Hematopoietic multipotent progenitor cell treated with erythropoietin and hydrocortisone succinate and interleukin-3 and kit ligand, for 17 days (in vitro differentiated cells): ENCODE measurements around the gene ARPIN.
"Not testable (repeated sequence)": the region's sequence is repeated elsewhere in the genome, so short reads cannot be mapped to it uniquely, and the experiment has no call there.

ENCODE experiments used
- DNase-seq: peaks from one replicate; pipeline ENCODE4 v3.0.0-alpha.2; 2015; ENCODE audit warnings: low spot score

The ARPIN gene

GRCh38 chr15:89912674-89913396 lies at the start of gene ARPIN:
Gene ARPIN, minus strand, starts transcription at chr15:89912952. Its CDS starts 117 bp downstream, at chr15:89912835.
- DNase-seq = no peak

DNA sequence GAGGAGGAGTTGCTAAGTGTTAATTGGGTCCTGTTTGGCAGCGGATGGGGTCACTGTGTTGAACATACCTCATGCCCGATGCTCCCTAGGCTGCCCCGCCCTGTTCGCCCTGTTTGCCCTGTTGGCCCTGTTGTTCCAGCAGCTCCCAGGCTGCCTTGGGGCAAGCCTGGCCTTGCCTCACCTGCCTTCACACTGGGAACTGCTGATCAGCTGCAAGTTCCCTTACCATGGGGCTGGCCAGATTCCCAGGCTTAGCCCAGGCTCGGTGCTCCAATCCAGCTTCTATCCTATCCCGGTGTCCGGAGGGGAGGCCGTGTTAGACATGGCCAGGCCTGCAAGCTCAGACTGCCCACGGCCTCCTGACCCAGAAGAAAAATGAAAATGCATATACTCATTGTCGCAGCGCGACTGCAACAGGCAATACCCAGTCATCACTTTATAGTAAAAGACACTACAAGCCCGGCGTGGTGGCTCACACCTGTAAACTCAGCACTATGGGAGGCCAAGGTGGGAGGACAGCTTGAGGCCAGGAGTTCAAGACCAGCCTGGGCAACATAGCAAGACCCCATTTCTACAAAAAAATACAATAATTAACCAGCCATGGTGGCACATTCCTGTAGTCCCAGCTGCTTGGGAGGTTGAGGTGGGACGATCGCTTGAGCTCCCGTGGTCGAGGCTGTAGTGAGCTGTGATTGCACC lies 45.5 kb upstream of the ARPIN start:
- DNase-seq = no peak

- DNase-seq = not testable (repeated sequence)
Measured at GRCh38 chr15:89955449-89955998, 42.8 kb upstream of the ARPIN start.

DNA sequence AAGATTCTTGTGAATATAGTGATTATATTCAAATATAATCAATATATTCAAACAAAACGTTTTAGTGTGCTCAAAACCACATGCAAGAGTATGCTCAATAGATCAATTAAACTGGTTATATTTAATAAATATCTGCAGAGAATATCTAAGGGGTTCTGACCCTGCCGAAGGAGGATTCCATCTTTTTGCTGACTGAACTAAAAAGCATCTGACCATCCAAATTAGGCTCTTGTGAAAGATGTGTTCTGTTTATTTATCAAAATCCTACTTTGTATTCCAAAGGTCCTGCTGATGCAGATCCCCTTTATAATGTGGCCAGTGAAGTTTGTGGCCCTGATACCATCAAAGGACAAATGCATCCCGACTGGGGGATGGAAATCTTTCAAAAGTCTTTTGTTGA lies 41.8 kb upstream of the ARPIN start:
- no peak for DNase-seq

DNA sequence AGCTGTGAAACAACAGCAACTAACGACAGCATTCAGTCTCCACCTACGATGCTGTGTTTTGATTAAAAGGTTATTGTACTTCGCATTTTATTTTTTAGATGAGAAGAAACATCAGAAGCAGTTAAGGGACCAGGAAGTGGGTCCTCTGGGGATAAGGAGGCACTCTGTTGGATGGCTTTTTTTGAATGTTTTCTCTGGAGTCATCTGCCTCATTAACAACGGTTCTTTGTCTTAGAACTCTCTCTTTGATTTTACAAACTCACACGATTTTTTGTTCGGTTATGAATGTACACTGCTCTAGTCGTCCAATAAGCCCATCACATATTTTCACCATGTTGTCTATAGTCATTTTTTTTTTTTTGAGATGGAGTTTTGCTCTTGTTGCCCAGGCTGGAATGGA lies 36.0 kb upstream of the ARPIN start:
- DNase-seq = no peak

GRCh38 chr15:89947385-89947784 lies 34.6 kb upstream of the ARPIN start:
- no peak for DNase-seq

DNA sequence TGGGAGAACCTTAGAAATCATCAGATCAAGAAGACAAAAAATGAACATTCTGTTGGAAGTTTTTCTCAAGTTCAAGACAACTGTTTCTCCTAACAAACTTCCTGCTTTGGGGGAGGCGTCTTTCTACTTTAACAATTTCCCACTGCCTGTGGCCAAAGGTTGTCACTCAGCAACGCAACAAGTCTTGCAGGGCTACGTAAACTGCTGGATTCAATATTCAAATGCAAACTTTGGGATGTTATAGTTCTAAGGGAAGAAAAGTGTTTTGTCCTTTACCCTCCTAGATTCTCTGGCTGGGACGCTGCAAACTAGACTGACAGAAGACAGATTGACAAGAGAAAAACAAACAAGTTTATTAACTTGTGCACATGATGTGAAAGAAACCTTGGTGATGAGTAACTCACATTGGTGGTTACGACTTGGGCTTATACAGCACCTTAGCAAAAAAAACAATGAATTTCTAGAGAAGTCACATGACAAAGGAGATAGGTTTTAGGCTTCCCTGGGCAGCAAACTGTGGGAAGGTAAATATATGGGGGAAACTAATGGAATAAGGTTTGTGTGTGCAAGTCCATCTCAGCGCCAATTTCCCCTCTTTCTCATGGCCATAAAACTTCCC lies 34.0 kb upstream of the ARPIN start:
- DNase-seq = no peak

DNA sequence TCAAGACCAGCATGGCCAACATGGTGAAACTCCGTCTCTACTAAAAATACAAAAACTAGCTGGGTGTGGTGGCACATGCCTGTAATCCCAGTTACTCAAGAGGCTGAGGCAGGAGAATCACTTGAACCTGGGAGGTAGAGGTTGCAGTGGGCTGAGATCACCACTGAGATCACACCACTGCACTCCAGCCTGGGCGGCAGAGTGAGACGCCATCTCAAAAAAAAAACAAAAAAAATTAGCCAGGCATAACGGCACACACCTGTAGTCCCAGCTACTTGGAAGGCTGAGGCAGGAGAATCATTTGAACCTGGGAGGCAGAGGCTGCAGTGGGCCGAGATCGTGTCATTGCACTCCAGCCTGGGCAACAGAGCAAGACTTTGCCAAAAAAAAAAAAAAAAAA lies 31.0 kb upstream of the ARPIN start:
- not testable (repeated sequence) for DNase-seq

GRCh38 chr15:89939910-89940309 lies 27.2 kb upstream of the ARPIN start:
- no peak for DNase-seq

DNA sequence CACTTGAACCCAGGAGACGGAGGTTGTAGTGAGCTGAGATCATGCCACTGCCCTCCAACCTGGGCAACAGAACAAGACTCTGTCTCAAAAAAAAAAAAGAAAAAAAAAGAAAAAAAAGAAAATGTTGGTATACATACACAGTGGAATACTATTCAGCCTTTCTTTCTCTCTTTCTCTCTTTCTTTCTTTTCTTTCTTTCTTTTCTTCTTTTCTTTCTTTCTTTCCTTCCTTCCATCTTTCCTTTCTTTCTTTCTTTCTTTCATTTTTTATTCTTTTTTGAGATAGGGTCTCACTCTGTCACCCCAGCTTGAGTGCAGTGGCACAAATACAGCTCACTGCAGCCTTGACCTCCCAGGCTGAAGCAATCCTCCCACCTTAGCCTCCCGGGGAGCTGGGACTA lies 26.6 kb upstream of the ARPIN start:
- not testable (repeated sequence) for DNase-seq

DNA sequence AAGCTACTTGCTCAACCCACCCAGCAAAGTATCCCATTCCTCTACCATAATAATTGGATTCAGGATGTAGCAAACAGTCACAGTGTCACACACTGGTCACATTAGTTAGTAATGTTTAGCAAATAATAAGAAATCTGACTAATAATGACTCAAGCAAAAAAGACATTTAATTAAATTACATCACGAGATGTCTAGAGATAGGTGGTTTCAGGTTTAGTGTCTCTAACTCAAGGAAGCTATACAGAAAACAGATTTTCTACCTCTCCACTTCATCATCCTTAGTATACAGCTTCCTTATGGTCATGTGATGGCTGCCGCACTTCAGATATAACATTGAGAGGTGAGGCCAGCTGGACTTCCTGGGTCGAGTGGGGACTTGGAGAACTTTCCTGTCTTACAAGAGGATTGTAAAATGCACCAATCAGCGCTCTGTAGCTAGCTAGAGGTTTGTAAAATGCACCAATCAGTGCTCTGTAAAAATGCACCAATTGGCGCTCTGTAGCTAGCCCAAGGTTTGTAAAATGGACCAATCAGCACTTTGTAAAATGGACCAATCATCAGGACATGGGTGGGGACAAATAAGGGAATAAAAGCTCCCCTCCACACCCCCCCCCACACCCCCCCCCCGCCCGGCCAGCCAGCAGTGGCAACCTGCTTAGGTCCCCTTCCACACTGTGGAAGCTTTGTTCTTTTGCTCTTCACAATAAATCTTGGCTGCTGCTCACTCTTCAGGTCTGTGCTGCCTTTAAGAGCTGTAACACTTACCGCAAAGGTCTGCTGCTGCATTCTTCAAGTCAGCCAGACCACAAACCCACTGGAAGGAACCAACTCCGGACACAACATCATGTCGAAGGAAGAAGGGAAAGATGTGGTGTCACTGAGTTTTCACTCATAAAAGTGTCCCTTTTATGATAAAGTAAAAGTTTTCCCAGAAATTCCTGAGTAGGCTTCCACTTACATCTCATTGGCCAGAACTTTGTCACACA lies 24.9 kb upstream of the ARPIN start:
- DNase-seq = no peak

DNA sequence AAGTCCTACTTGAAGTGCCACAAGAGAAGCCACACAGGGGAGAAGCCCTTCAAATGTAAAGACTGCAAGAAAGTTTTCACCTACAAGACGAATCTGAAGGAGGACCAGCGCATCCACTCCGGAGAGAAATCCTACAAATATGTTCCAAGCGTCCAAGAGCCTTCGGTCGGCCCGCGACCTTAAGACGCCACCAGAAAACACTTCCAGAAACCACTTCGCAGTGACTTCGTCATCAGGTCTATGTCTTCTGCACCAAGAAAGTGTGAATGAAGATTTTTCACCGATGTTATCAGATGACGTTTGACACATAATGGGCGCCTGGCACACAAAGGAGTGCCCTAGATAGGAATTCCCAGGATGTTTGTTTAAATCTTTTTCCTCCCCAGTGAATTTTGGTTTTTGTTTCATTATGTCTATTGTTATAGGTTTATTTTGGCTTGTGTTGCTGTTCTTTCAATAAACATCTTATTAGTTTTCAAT lies 24.1 kb upstream of the ARPIN start:
- no peak for DNase-seq

DNA sequence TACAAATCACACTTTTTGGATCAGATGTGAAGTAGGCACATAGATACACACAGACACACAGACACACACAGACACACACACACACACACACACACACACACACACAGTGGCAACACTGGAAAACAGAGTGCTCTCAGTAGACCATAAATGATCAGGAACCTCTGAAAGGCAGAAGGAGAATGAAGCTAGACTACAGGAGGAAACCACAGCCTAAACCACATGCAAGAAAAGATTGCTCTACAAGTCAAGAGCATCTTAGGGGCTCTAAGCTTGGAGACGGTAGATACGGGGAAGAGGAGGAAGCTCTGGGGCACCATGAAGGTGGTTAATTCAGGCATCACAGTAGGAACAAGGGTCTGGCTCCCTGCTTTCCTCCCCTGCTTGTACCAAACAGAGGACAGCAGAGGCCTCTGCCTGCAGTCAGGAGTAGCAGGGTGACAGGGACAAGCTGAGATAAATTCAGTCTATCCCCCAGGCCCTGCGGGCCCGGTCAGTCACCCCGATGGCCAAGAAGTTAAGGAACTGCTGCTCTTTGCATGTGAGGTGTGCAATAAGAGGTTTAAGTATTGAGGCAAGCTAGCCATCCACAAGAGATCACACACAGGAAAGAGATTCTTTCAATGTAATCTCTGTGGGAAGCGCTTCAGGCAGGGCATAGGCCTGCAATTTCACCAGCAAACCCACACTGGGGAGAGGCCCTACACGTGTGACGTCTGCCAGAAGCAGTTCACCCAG lies 23.5 kb upstream of the ARPIN start:
- no peak for DNase-seq

GRCh38 chr15:89932880-89933279 lies 20.1 kb upstream of the ARPIN start:
- no peak for DNase-seq

- no peak for DNase-seq
Measured at GRCh38 chr15:89928421-89928820, 15.7 kb upstream of the ARPIN start.

DNA sequence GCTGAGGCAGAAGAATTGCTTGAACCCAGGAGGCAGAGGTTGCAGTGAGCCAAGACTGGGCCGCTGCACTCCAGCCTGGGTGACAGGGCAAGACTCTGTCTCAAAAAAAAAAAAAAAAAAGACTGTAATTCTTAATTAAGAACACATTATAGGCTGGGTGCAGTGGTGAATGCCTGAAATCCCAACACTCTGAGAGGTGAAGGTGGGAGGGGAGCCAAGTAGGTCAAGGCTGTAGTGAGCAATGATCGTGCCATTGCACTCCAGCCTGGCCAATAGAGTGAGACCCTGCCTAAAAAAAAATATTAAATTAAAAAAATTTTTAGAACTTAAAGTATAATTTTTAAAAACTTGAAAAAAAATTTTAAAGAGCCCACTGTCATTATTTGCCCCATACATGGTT lies 13.4 kb upstream of the ARPIN start:
- DNase-seq = no peak

GRCh38 chr15:89917442-89918101 lies 4.8 kb upstream of the ARPIN start:
- DNase-seq = no peak

DNA sequence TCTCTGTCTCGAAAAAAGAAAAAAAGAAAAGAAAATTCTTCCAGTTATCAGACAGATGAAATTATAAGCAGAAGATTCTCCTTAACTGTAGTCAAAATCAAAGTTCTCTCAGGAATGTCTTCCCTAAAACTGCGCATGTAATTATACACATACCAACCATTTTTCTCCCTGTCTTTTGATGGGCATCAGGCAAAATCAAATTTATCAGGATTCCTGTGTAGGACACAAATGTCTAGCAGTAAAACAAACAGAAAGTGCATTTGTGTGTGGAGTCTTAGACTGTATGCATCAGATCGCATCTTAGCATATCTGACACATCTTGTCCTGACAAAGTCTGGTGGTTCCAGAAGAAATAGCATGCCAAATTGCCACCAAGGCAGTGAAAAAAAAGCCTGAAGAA lies 3.9 kb upstream of the ARPIN start:
- no peak for DNase-seq

DNA sequence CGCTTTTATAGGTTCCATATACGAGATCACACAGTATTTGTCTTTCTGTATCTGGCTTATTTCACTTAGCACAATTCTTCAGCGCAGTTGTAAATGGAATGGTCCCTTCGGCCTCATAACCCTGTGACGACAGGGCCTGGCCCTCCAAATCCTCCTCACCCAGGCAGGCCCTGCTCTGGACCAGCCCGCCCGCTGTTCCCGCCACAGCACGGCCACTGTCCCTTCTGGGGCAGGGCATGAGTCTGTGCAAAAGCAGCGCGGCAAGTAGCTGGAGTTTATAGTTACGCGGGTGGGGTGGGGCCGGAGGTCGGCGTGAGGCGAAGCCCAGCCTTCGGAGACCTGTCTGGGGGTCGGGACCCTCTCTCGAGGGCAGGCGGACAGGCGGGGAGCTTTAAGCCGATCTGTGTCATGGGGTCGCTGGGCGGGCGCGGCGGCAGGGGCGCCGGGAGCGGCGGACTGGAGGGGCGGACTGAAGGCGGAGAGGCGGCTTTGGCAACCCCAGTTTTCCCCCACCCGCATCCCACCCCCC lies 543 bp downstream of the ARPIN start:
- no peak for DNase-seq
